Measurements from ENCODE around the gene CYP4V2.

DNA sequence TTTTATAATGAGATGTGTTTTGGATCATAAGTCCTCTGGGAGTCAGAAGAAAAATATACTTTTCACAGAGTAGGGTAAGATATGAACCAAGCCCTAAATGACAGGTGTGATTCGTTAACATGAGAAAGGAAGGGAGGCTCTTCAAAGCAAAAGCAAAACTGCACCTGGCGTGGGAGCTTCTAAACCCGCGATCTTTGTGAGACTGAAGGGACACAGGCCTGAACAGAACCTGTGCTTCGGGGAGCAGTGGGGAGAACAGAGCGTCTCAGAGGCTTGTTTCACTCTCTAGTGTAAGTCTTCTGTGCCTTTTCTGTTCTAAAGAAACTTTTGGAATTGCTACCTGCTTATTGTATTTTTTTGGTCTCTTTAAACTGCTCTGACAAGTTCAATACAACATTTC, 30.2 kb upstream of the CYP4V2 start:
- TF ChIP-seq POLR2A (IDR thresholded peaks at IDR 0.05): no peak
- no peak for TF ChIP-seq CTCF (IDR thresholded peaks at IDR 0.05 in 8 of 11, conservative IDR thresholded peaks at IDR 0.05 in 3 of 11)

Measured in spleen (tissue), 7 donors.